CMK (cell line): ENCODE measurements around the gene TTLL7.

Source experiments
- DNase-seq: peaks from one replicate; pipeline ENCODE4 v3.0.0-alpha.2; 2010; ENCODE audit warnings: low read depth

The TTLL7 gene

GRCh38 chr1:83816836-83817235 lies 182.1 kb downstream of the TTLL7 start:
- DNase-seq: no peak

GRCh38 chr1:83815330-83815729 lies 183.6 kb downstream of the TTLL7 start:
- DNase-seq: no peak
